HG03457 (cell line): ENCODE results near the gene UBE2L3.

Experiments used
- ATAC-seq: cut with Tn5 transposase; IDR thresholded peaks from one replicate; pipeline ENCODE4 v1.9.1; 2021; ENCODE audit warnings: moderate number of reproducible peaks; ENCODE audit not compliant: unreplicated experiment

UBE2L3 gene

DNA sequence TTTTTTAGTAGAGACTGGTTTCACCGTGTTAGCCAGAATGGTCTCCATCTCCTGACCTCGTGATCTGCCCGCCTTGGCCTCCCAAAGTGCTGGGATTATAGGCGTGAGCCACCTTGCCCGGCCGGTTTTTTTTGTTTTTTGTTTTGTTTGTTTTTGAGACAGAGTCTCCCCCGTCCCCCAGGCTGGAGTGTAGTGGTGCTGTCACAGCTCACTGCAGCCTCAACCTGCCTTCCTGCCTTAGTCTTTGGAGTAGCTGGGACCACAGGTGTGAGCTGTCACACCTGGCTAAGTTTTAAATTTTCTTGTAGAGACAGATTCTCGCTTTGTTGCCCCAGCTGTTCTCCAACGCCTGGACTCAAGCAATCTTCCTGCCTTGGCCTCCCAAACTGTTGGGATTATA lies 101.5 kb downstream of the UBE2L3 start:
- no peak for ATAC-seq

DNA sequence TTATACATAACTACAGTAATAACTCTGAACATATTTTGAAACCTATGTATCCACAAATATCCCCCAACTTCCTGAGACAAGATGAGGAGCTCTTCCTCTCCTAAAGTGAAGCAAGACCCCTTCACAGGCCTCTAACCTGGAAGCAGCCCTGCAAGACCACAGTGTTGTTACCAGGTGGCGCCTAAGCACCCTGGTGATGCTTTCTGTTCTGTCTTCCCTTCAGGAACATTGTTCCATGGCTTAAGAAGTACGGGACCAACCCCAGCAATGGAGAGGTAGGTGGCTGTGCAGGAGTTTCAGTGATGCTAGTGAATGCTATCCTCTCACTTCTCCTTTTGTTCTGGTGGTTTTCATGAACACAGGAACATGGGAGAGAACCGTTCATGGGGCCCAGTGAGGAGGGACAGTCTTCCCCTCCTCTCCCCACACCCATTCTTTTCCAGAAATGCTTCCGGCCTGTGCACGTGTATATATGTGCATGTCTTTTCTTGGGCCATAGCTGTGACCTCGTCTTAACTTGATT lies 104.7 kb downstream of the UBE2L3 start:
- no peak for ATAC-seq
